GM10248 (cell line): ENCODE measurements around the gene NWD2.

Experiments
- CTCF ChIA-PET: fragments of 300-600 bp; sonication (Branson Sonifier 250); formaldehyde crosslinking; extraction: SDS; loops from one replicate; lab custom pipeline; 2021; ENCODE audit warnings: antibody characterized with exemption; lab: Yijun Ruan, JAX
- POLR2A ChIA-PET: fragments of 350-650 bp; sonication (Branson Sonifier 250); formaldehyde crosslinking; extraction: SDS; loops from one replicate; lab custom pipeline; 2020; ENCODE audit warnings: antibody characterized with exemption; lab: Yijun Ruan, JAX
- DNase-seq: peaks from one replicate; pipeline ENCODE4 v3.0.0; 2012; ENCODE audit errors: extremely low spot score
- CTCF ChIP-seq: IDR thresholded peaks from 2 replicates; pipeline ENCODE4 v1.5.1; 2012; ENCODE audit warnings: mild to moderate bottlenecking, low read depth; ENCODE audit errors: extremely low read depth, missing control alignments, control extremely low read depth

The NWD2 gene

GRCh38 chr4:37320513-37321235 lies 76.1 kb downstream of the NWD2 start:
- ChIA-PET CTCF (interaction anchor here (1.1 kb wide), 1 partner anchor 12 kb away, joined by 3 read pairs; no protein-coding TSS in a partner anchor), POLR2A (no interaction called here)
- no peak for TF ChIP-seq CTCF
- DNase-seq: no peak

- CTCF ChIA-PET: no interaction called here
- POLR2A ChIA-PET: no interaction called here
- TF ChIP-seq CTCF: no peak
- DNase-seq: no peak
These were observed 77.6 kb downstream of the NWD2 start for GRCh38 chr4:37322122-37322521.

- ChIA-PET POLR2A (no interaction called here), CTCF (no interaction called here)
- no peak for DNase-seq
- no peak for TF ChIP-seq CTCF
These were observed 80.0 kb downstream of the NWD2 start for GRCh38 chr4:37324546-37324945.

GRCh38 chr4:37326852-37327251 lies 82.3 kb downstream of the NWD2 start:
- TF ChIP-seq CTCF: no peak
- ChIA-PET POLR2A (no interaction called here), CTCF (no interaction called here)
- no peak for DNase-seq

- ChIA-PET CTCF (no interaction called here), POLR2A (no interaction called here)
- DNase-seq: no peak
- no peak for TF ChIP-seq CTCF
These were observed 94.4 kb downstream of the NWD2 start for GRCh38 chr4:37338972-37339371.

- no peak for DNase-seq
- ChIA-PET CTCF (interaction anchor here (1.2 to 1.6 kb wide), 3 partner anchors 8 to 28 kb away, joined by 3 to 4 read pairs (median 3); no protein-coding TSS in a partner anchor), POLR2A (no interaction called here)
- no peak for TF ChIP-seq CTCF
These were observed 114.2 kb downstream of the NWD2 start for GRCh38 chr4:37358748-37359147.
